ENCODE data around the gene CCDC57. TPM values are rescaled to one million over a fixed set of nuclear protein-coding genes. Genes with fewer than 3 reads are reported as not detected.

The CCDC57 gene
- total and polyA plus RNA-seq, 12 donors, result 7.0 to 34.5 (median 10.7) TPM

- intact Hi-C loops (cut with DNase I), result no loop called here
- ATAC-seq, result no peak
Measured at GRCh38 chr17:82186221-82186620, 26.4 kb downstream of the CCDC57 start.

GRCh38 chr17:82184761-82185160, 27.9 kb downstream of the CCDC57 start:
- peaks cover 0 to 66% (median 15%) of the 10 kb centered on the region in 9 donors for H3K36me3 ChIP-seq
- intact Hi-C loops (cut with DNase I), result no loop called here
- H3K27ac ChIP-seq, result no peak overlapping the region
- WGBS, 2 donors, result 86 to 91% methylated on average over 5 of the region's 5 CpGs
- no peaks in the 10 kb centered on the region for H3K27me3 ChIP-seq
- DNase-seq (no peak), ATAC-seq (no peak)
- no peaks in the 10 kb centered on the region for H3K9me3 ChIP-seq
- H3K4me1 ChIP-seq, result no peaks in the 10 kb centered on the region
- H3K4me3 ChIP-seq, result no peak overlapping the region
- TF ChIP-seq CTCF (IDR thresholded peaks at IDR 0.05), result no peak

More at GRCh38 chr17:82186221-82186620, 26.4 kb downstream of the CCDC57 start:
- Histone ChIP-seq H3K4me3 (no peak overlapping the region), H3K4me1 (no peaks in the 10 kb centered on the region), H3K9me3 (no peaks in the 10 kb centered on the region), H3K36me3 (peaks cover 0 to 61% (median 15%) of the 10 kb centered on the region in 9 donors), H3K27me3 (no peaks in the 10 kb centered on the region), H3K27ac (no peak overlapping the region)
- 91 to 96% methylated on average over 15 of the region's 15 CpGs for WGBS, 2 donors
- no peak for DNase-seq
- TF ChIP-seq CTCF (IDR thresholded peaks at IDR 0.05), result no peak

GRCh38 chr17:82180776-82181528, 31.7 kb downstream of the CCDC57 start:
- Histone ChIP-seq H3K4me1 (no peaks in the 10 kb centered on the region), H3K27me3 (no peaks in the 10 kb centered on the region), H3K4me3 (no peak overlapping the region), H3K36me3 (peaks cover 0 to 86% (median 15%) of the 10 kb centered on the region in 9 donors), H3K27ac (no peak overlapping the region), H3K9me3 (no peaks in the 10 kb centered on the region)
- ATAC-seq, result no peak
- 94 to 95% methylated on average over 31 of the region's 31 CpGs for WGBS, 2 donors
- DNase-seq, result no peak
- intact Hi-C loops (cut with DNase I), result no loop called here
- TF ChIP-seq CTCF (IDR thresholded peaks at IDR 0.05), result no peak

- no peaks in the 10 kb centered on the region for H3K4me1 ChIP-seq
- peaks cover 0 to 85% (median 15%) of the 10 kb centered on the region in 9 donors for H3K36me3 ChIP-seq
- H3K27ac ChIP-seq, result no peak overlapping the region
- H3K4me3 ChIP-seq, result no peak overlapping the region
- 93 to 95% methylated on average over 10 of the region's 10 CpGs for WGBS, 2 donors
- H3K9me3 ChIP-seq, result no peaks in the 10 kb centered on the region
- no peak for TF ChIP-seq CTCF (IDR thresholded peaks at IDR 0.05)
- ATAC-seq (no peak), DNase-seq (no peak)
- intact Hi-C loops (cut with DNase I), result no loop called here
- H3K27me3 ChIP-seq, result no peaks in the 10 kb centered on the region
Measured at GRCh38 chr17:82179946-82180475, 32.6 kb downstream of the CCDC57 start.

Data from heart right ventricle (tissue), 16 donors.